ENCODE data around the gene KLF12.

GRCh38 chr13:74128156-74128767 lies 5.9 kb downstream of the KLF12 start:
- TF ChIP-seq, protein P1, sequence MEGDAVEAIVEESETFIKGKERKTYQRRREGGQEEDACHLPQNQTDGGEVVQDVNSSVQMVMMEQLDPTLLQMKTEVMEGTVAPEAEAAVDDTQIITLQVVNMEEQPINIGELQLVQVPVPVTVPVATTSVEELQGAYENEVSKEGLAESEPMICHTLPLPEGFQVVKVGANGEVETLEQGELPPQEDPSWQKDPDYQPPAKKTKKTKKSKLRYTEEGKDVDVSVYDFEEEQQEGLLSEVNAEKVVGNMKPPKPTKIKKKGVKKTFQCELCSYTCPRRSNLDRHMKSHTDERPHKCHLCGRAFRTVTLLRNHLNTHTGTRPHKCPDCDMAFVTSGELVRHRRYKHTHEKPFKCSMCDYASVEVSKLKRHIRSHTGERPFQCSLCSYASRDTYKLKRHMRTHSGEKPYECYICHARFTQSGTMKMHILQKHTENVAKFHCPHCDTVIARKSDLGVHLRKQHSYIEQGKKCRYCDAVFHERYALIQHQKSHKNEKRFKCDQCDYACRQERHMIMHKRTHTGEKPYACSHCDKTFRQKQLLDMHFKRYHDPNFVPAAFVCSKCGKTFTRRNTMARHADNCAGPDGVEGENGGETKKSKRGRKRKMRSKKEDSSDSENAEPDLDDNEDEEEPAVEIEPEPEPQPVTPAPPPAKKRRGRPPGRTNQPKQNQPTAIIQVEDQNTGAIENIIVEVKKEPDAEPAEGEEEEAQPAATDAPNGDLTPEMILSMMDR (conservative IDR thresholded peaks at IDR 0.05; ENCODE audit: low read length): no peak
- no peak for TF ChIP-seq EZH2phosphoT487 (IDR thresholded peaks at IDR 0.05; ENCODE audit: borderline replicate concordance)
